Dendritic cell treated with granulocyte-macrophage colony-stimulating factor and Interleukin-4, amounts not matched to agents 40 ng/mL and 50 ng/mL, for 4 days (primary cell): Measurements from ENCODE around the gene ERCC6L2.

ENCODE experiments used
- H3K27ac Mint-ChIP-seq: one replicate; pipeline ENCODE4 v1.8.0; 2022; ENCODE audit warnings: mild to moderate bottlenecking, mixed read lengths
- H3K27me3 Mint-ChIP-seq: one replicate; pipeline ENCODE4 v1.8.0; 2022; ENCODE audit warnings: mild to moderate bottlenecking, mixed read lengths
- H3K36me3 Mint-ChIP-seq: one replicate; pipeline ENCODE4 v1.8.0; 2022; ENCODE audit warnings: low read depth, mixed read lengths
- H3K4me1 Mint-ChIP-seq: one replicate; pipeline ENCODE4 v1.8.0; 2022; ENCODE audit warnings: low read depth, mixed read lengths
- H3K4me3 Mint-ChIP-seq: one replicate; pipeline ENCODE4 v1.8.0; 2022; ENCODE audit warnings: mild to moderate bottlenecking, moderate library complexity, mixed read lengths
- H3K9me3 Mint-ChIP-seq: one replicate; pipeline ENCODE4 v1.8.0; 2022; ENCODE audit warnings: mixed read lengths
- intact Hi-C: fragments of 100-400 bp; cut with micrococcal nuclease; formaldehyde crosslinking; loops from one replicate; pipeline ENCODE4 v1.15.0; 2022

Gene ERCC6L2

GRCh38 chr9:96015876-96016686 is 140.6 kb downstream of the ERCC6L2 start:
- peaks cover 8% of the 10 kb centered on the region for H3K4me1 Mint-ChIP-seq
- H3K36me3 Mint-ChIP-seq: peaks cover 43% of the 10 kb centered on the region
- intact Hi-C loops: no loop called here
- H3K27me3 Mint-ChIP-seq: peaks cover 23% of the 10 kb centered on the region
- H3K27ac Mint-ChIP-seq: no peak overlapping the region
- no peak overlapping the region for H3K4me3 Mint-ChIP-seq
- no peaks in the 10 kb centered on the region for H3K9me3 Mint-ChIP-seq
